ENCODE results near the gene MSANTD1.

MSANTD1 gene

GRCh38 chr4:3263053-3263875 lies 14.3 kb downstream of the MSANTD1 start:
- no peak for DNase-seq (ENCODE audit: low read depth, low spot score)

GRCh38 chr4:3263876-3264193 lies 14.9 kb downstream of the MSANTD1 start:
- DNase-seq (ENCODE audit: low read depth, low spot score) = no peak

DNA sequence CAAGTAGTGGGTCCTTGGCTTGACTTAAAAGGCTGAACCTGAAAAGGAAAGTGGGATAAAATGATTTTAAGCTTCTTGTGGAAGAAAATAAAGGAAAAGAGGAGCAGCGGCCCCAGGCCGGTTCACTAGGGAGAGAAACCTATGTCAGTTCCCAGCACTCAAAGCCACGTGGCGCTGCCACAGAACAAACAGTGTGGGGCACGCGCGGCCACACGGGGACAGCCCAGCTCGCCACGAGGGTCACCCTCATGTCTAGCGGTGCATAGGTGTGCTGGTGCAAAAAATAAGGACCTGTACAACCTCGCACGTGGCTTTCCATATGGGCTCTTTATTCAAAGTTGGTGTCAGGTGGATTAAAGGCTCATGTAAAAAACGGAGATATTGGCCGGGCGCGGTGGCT lies 17.1 kb downstream of the MSANTD1 start:
- no peak for DNase-seq (ENCODE audit: low read depth, low spot score)

DNA sequence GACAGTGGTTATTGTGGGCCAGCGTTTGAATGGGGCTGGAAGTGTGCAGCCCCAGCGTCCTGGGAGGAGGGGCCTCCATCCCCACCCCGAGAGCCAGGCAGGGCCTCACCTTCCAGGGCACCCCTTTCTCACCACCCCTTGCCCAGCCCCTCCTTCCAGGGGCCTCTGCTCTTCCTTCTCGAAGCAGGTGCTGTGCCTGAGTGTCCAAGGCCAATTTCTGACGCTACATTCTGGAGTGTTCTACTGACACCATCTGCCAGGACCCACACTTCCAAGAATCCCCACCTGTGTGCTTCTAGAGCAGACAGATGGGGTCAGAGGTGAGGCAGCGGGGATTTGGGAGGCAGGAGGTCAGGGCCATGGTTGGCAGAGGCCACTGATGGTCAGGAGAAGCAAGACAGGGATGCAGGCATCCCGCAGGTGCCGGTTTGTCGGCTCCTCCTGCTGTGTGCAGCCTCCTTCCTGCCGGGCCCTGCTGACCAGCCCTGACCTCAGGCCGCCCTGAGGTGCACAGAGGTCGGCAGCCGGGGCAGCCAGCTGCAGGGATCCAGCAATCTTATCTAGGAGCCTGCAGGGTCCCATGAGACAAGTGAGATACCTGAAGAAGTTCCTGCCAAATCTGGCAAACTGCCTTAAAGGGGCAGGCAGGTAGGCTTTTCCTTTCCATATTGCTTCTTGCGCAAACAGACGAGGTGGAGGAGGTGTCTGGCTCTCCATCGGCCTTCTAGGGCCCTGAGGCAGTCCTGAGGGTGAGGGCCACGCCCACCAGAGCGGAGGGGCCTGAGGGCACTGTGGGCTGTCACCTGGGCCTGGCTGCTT lies 18.8 kb downstream of the MSANTD1 start:
- DNase-seq (ENCODE audit: low read depth, low spot score) = no peak

DNA sequence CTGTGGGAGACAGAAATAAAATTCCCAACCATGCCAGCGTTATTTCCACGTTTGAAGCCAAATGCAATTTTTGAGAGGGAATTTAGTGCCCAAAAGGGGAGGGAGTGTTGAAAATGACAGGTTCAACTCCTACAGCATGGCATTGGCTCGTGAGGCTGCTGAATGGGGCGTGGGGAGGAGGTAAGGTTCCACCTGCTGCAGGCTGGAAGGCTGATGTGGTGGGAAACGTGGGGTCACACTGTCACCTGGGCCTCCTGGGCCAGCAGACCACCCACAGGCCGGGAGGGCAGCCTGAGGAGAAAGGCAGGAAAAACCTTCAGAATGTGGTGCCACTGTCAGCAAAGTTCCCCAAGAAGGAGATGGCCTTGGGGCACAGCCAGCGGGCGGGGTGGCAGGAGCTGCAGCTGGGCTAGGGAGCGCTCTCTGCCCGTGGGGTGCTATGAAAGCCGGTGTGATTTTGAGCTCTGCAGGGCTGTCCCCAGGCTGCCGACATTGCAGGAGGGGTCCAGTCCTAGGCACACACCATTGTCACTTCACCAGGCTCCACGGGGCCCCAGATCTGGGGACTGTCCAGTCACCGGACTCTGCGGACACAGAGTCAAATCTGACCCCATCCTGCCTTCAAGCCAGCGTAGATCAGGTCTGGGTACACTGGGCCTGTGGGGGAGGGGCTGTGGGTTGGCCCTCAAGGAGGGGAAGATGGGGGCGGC lies 19.6 kb downstream of the MSANTD1 start:
- DNase-seq (ENCODE audit: low read depth, low spot score) = no peak

DNA sequence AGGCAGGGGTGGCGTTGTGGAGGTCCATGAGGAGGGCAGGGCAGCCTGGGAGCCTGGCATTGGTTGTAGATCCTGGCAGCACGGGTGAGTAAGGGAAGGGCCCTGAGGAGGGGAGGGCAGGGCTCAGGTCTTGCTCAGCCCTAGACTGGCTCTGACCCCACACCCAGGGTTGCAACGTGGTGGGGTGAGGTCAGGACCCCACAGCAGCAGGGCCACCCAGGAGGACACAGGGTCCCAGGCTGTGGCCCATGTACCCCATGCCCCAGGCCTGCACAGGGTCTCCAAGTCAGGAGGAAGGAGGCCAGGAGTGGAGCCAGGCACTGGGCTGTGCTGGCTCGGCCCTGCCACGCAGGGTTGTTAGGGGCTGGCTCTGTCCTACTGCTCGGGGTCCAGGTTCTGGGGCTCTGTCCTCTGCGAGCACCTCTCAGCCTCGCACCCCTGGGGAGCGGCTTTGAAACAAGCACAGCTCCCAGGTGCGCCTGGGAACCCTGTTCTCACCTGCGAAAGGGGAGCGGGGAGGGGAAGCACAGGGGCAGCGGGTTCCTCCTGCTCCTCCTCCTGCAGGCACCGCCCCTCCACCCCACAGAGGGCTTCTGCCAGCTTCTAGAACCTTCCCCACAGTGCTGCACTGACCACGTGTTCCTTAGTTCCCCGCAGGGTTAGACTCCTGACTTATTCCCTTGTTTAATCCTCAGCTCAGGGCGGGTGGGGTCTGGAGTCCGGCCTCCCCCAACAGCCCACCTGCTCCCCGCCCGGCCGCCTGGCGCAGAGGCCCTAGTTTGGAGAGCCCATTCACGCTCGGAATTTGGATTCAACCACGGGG lies 20.4 kb downstream of the MSANTD1 start:
- no peak for DNase-seq (ENCODE audit: low read depth, low spot score)

DNA sequence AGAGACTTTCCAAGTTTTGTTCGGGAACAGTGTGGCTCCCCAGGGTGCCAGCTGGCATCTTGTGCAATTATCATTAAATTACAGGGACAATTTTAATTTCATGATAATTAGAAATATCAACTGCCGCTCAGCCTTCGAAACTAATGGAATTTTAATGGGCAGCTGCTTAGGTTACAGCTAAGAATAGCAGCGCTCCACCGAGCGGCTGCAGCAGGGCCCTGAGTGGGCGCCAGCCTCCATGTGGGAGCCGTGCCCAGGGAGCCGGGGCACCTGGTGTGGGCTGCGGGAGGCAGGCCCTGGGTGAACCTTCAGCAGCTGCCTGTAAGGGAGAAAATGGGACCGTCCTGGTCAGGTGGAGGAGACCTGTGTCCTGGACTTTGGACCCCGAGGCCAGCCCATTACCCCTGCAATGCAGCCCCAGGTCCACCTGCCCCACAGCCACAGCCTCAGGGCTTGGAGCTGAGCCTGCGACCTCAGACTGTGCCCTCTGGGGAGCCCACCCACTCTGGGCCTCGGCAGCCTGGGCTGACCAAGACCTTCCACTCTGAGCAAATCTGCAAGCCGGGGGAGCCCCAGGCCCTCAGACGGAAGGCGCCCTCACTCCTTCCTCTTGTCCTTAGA lies 21.1 kb downstream of the MSANTD1 start:
- DNase-seq (ENCODE audit: low read depth, low spot score) = no peak

DNA sequence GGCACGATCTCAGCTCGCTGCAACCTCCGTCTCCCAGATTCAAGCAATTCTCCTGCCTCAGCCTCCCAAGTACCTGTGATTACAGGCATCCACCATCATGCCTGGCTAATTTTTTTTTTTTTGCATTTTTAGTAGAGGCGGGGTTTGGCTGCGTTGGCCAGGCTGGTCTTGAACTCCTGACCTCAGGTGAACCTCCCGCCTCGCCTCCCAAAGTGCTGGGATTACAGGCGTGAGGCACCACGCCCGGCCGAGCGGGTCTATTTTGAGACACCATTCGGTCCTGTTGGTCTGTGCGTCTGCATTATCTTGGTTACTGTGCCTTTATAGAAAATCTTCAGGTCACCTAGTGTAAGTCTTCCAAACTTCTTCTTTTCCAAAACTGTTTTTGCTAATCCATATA lies 22.2 kb downstream of the MSANTD1 start:
- DNase-seq (ENCODE audit: low read depth, low spot score) = no peak

- DNase-seq (ENCODE audit: low read depth, low spot score) = no peak
Measured at GRCh38 chr4:3276986-3277385, 28.0 kb downstream of the MSANTD1 start.

GRCh38 chr4:3280466-3280865 lies 31.5 kb downstream of the MSANTD1 start:
- no peak for DNase-seq (ENCODE audit: low read depth, low spot score)

DNA sequence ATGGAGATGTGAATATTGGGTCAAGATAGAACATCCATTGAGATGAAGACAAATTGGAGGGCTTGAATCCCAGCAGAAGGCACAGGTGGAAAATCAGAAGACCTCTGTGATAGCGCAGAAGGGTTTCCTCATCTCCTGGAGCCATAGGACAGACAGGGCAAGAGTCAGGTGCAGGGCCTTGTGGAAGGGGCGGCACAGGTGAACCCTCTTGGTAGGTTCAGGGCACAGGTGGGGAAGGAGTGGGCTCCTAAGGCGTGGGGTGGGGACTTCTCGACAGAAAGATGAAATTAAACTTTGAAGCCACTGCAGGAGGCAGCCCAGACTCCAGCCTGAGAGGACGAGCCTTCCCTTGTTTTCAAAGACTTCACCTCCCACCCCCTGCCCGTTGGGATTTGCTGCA lies 34.5 kb downstream of the MSANTD1 start:
- DNase-seq (ENCODE audit: low read depth, low spot score) = no peak

GRCh38 chr4:3283916-3284315 lies 35.0 kb downstream of the MSANTD1 start:
- DNase-seq (ENCODE audit: low read depth, low spot score) = no peak

GRCh38 chr4:3284734-3285557 lies 36.0 kb downstream of the MSANTD1 start:
- no peak for DNase-seq (ENCODE audit: low read depth, low spot score)

- no peak for DNase-seq (ENCODE audit: low read depth, low spot score)
Measured at GRCh38 chr4:3285558-3286334, 36.8 kb downstream of the MSANTD1 start.

DNA sequence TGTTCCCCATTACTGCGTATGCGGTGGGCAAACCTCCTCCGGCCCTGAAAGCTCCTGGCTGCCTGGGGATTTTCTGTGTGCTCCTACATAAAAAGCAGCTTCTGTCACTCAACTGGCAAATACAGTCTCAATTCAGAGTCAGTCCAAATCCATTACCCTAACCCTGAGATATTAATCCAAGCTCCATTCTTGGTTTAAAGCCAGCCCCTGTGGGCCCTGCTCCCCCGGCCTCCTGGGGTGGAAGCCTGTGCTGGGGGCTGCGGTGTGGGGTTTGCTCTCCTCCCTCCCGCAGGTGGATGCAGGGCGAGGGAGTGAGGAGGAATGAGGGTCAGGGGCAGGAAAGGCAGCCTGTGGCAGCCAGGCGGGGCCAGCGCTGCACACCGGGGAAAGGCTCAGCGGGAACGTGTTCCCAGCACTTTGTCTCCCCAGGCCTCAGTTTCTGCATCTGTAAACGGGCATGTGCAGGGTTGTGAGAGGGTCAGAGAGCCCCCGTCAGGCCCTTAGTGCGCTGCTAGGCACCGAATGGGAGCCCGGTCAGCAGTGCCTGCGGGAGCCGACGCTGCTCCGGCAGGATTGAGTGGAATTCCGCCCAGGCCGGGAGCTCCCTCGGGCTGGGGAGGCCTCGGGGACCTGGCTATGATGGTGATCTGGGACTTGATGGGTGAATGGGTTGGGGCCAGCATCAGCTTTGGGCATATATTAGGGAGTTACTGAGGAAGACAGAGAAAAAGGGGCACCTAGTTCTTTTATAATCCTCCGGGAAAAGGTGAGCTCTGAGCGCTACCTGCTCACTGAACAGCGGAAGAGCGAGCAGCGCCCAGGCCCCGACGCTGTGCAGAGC lies 37.6 kb downstream of the MSANTD1 start:
- DNase-seq (ENCODE audit: low read depth, low spot score) = no peak

GRCh38 chr4:3287271-3287971 lies 38.5 kb downstream of the MSANTD1 start:
- DNase-seq (ENCODE audit: low read depth, low spot score) = no peak

- no peak for DNase-seq (ENCODE audit: low read depth, low spot score)
Measured at GRCh38 chr4:3287972-3288570, 39.1 kb downstream of the MSANTD1 start.
